Breast epithelium (tissue), 4 donors: ENCODE measurements around the gene TRIOBP. TPM values are rescaled to one million over a fixed set of nuclear protein-coding genes. Genes with fewer than 3 reads are reported as not detected.

Experiments used
- DNase-seq, 2 donors: peaks; one replicate each; pipeline ENCODE4 v3.0.0-alpha.2; 2019; ENCODE audit warnings: low spot score in 2 of 2
- H3K27ac ChIP-seq, 2 donors: fragments of 200-600 bp; sonication (generic) in 1 of 2; one replicate each; pipeline ENCODE4 v1.5.1; 2016 to 2019; ENCODE audit warnings: mild to moderate bottlenecking in 1 of 2
- H3K27me3 ChIP-seq, 2 donors: fragments of 200-600 bp; sonication (generic) in 1 of 2; one replicate each; pipeline versions ENCODE4 v1.5.1 to v1.6.0; 2017 to 2019; ENCODE audit warnings: control low read depth in 1 of 2, mild to moderate bottlenecking in 1 of 2
- H3K36me3 ChIP-seq: fragments of 200-600 bp; one replicate; pipeline ENCODE4 v1.5.1; 2019
- H3K4me1 ChIP-seq, 2 donors: fragments of 200-600 bp; sonication (generic); one replicate each; pipeline ENCODE4 v1.5.1; 2016 to 2019; ENCODE audit warnings: control low read depth in 1 of 2
- H3K4me3 ChIP-seq, 3 donors: fragments of 200-600 bp; sonication (generic); 1 replicate in 2 of 3; 2 replicates in 1 of 3; pipeline ENCODE4 v1.5.1; 2016 to 2019; ENCODE audit warnings: mild to moderate bottlenecking in 3 of 3, moderate library complexity in 2 of 3
- H3K9me3 ChIP-seq, 2 donors: fragments of 200-600 bp; sonication (generic) in 1 of 2; one replicate each; pipeline ENCODE4 v1.5.1; 2016 to 2019; ENCODE audit warnings: control low read depth in 1 of 2
- CTCF ChIP-seq, 3 donors: fragments of 450-650 bp; IDR thresholded peaks; one replicate each; pipeline ENCODE4 v1.5.1; 2016 to 2017; ENCODE audit warnings: antibody characterized with exemption in 3 of 3, mild to moderate bottlenecking in 3 of 3, moderate library complexity in 3 of 3
- POLR2A ChIP-seq: fragments of 450-650 bp; IDR thresholded peaks from one replicate; pipeline ENCODE4 v1.6.1; 2016; ENCODE audit warnings: antibody characterized with exemption, mild to moderate bottlenecking, moderate library complexity
- POLR2AphosphoS5 ChIP-seq, 3 donors: sonication (generic); formaldehyde crosslinking; IDR thresholded peaks; one replicate each; pipeline ENCODE4 v1.6.1; 2017; ENCODE audit warnings: antibody characterized with exemption in 3 of 3
- intact Hi-C: fragments of 100-400 bp; cut with DNase I; formaldehyde crosslinking; loops from one replicate; pipeline ENCODE4 v1.15.1; 2023; ENCODE audit warnings: low total_unique reads
- total RNA-seq, 3 donors: library from RNA; depleted of rRNA; stranded (reverse); fragments of >200 nt; gene quantifications; one replicate each; pipeline ENCODE4 v1.1.0, GENCODE V29; 2016

Gene TRIOBP
- total RNA-seq, 3 donors from 2014 or later, result 78.3 to 95.0 (median 88.3) TPM

- Histone ChIP-seq H3K27me3 (no peaks in the 10 kb centered on the region), H3K4me3 (no peak overlapping the region), H3K36me3 (no peaks in the 10 kb centered on the region), H3K27ac (peak overlapping the region; percentile 10 to 63), H3K9me3 (no peaks in the 10 kb centered on the region), H3K4me1 (peaks cover 4 to 17% of the 10 kb centered on the region in 2 donors)
- intact Hi-C loops, result no loop called here
- no peak for DNase-seq
- TF ChIP-seq CTCF (IDR thresholded peaks at IDR 0.05), result no peak
- TF ChIP-seq POLR2A, result no peak
- TF ChIP-seq POLR2AphosphoS5 (IDR thresholded peaks at IDR 0.05), result no peak
These were observed 34.8 kb upstream of the TRIOBP start for GRCh38 chr22:37662039-37662438.

- no peak for DNase-seq
- no peak for TF ChIP-seq POLR2A
- no peak for TF ChIP-seq CTCF (IDR thresholded peaks at IDR 0.05)
- TF ChIP-seq POLR2AphosphoS5 (IDR thresholded peaks at IDR 0.05), result no peak
- Histone ChIP-seq H3K4me1 (peaks cover 4 to 17% of the 10 kb centered on the region in 2 donors), H3K27me3 (no peaks in the 10 kb centered on the region), H3K4me3 (no peak overlapping the region), H3K27ac (peak overlapping the region in 1 of 2 donors; percentile 36), H3K36me3 (no peaks in the 10 kb centered on the region), H3K9me3 (no peaks in the 10 kb centered on the region)
- intact Hi-C loops, result no loop called here
These were observed 33.2 kb upstream of the TRIOBP start for GRCh38 chr22:37663521-37664140.

GRCh38 chr22:37664249-37665101 lies 32.4 kb upstream of the TRIOBP start:
- H3K9me3 ChIP-seq, result no peaks in the 10 kb centered on the region
- H3K4me3 ChIP-seq, result no peak overlapping the region
- H3K27ac ChIP-seq, result peak overlapping the region; percentile 48 to 70
- intact Hi-C loops, result no loop called here
- TF ChIP-seq POLR2A (no peak), POLR2AphosphoS5 (IDR thresholded peaks at IDR 0.05) (peak in 1 of 3 donors; percentile 25)
- peaks cover 4 to 15% of the 10 kb centered on the region in 2 donors for H3K4me1 ChIP-seq
- H3K27me3 ChIP-seq, result no peaks in the 10 kb centered on the region
- H3K36me3 ChIP-seq, result no peaks in the 10 kb centered on the region
- peak in 1 of 2 donors; percentile 72 for DNase-seq

- intact Hi-C loops, result no loop called here
- Histone ChIP-seq H3K36me3 (no peaks in the 10 kb centered on the region), H3K27me3 (no peaks in the 10 kb centered on the region), H3K9me3 (no peaks in the 10 kb centered on the region), H3K4me1 (peaks cover 4 to 5% of the 10 kb centered on the region in 2 donors), H3K27ac (peak overlapping the region; percentile 48 to 70), H3K4me3 (no peak overlapping the region)
- DNase-seq, result no peak
- TF ChIP-seq CTCF (IDR thresholded peaks at IDR 0.05) (no peak), POLR2A (no peak), POLR2AphosphoS5 (IDR thresholded peaks at IDR 0.05) (no peak)
These were observed 31.4 kb upstream of the TRIOBP start for GRCh38 chr22:37665487-37665886.

- intact Hi-C loops, result no loop called here
- H3K4me1 ChIP-seq, result peaks cover 0 to 5% of the 10 kb centered on the region in 2 donors
- H3K36me3 ChIP-seq, result no peaks in the 10 kb centered on the region
- H3K27me3 ChIP-seq, result no peaks in the 10 kb centered on the region
- H3K4me3 ChIP-seq, result no peak overlapping the region
- no peak overlapping the region for H3K27ac ChIP-seq
- H3K9me3 ChIP-seq, result no peaks in the 10 kb centered on the region
- TF ChIP-seq POLR2A (no peak), CTCF (IDR thresholded peaks at IDR 0.05) (no peak), POLR2AphosphoS5 (IDR thresholded peaks at IDR 0.05) (no peak)
- DNase-seq, result no peak
These were observed 27.3 kb upstream of the TRIOBP start for GRCh38 chr22:37669586-37669985.
